Natural killer cell (primary cell): ENCODE measurements around the gene ZMIZ2. TPM values are rescaled to one million over a fixed set of nuclear protein-coding genes. Genes with fewer than 3 reads are reported as not detected.

Experiments used
- ATAC-seq, 3 donors: fragments of 150-1000 bp in 2 of 3; fragments of 200-7000 bp in 1 of 3; cut with Tn5 transposase; 1 replicate in 1 of 3; 2 replicates in 2 of 3; pipeline ENCODE4 v1.10.0; 2021; ENCODE audit warnings: mild to moderate bottlenecking in 2 of 3, moderate library complexity in 2 of 3
- DNase-seq, 2 donors: peaks; one replicate each; pipeline versions ENCODE4 v3.0.0 to v3.0.0-alpha.2; 2013 to 2021; ENCODE audit warnings: mixed read lengths in 1 of 2
- H3K27ac ChIP-seq: one replicate; pipeline ENCODE4 v1.5.1; 2013; ENCODE audit warnings: mild to moderate bottlenecking, low read length
- H3K27me3 ChIP-seq: one replicate; pipeline ENCODE4 v1.6.1; 2013; ENCODE audit warnings: low read length; ENCODE audit not compliant: control insufficient read depth, insufficient read depth
- H3K36me3 ChIP-seq: one replicate; pipeline ENCODE4 v1.6.1; 2013; ENCODE audit warnings: low read length; ENCODE audit not compliant: control insufficient read depth, insufficient read depth
- H3K4me1 ChIP-seq: one replicate; pipeline ENCODE4 v1.6.1; 2013; ENCODE audit warnings: low read length; ENCODE audit not compliant: control insufficient read depth, insufficient read depth
- H3K4me3 ChIP-seq: one replicate; pipeline ENCODE4 v1.5.1; 2013; ENCODE audit warnings: low read length
- H3K9me3 ChIP-seq: one replicate; pipeline ENCODE4 v1.6.1; 2013; ENCODE audit warnings: low read length; ENCODE audit not compliant: control insufficient read depth, insufficient read depth
- H3K27ac Mint-ChIP-seq, 2 donors: one replicate each; pipeline ENCODE4 v1.8.0; 2022; ENCODE audit warnings: mild to moderate bottlenecking in 2 of 2, mixed read lengths in 2 of 2, moderate library complexity in 1 of 2
- H3K27me3 Mint-ChIP-seq, 2 donors: one replicate each; pipeline ENCODE4 v1.8.0; 2022; ENCODE audit warnings: low read depth in 2 of 2, mixed read lengths in 2 of 2
- H3K36me3 Mint-ChIP-seq: one replicate; pipeline ENCODE4 v1.8.0; 2022; ENCODE audit warnings: mixed read lengths
- H3K4me1 Mint-ChIP-seq, 2 donors: one replicate each; pipeline ENCODE4 v1.8.0; 2022; ENCODE audit warnings: mixed read lengths in 2 of 2
- H3K4me3 Mint-ChIP-seq: one replicate; pipeline ENCODE4 v1.8.0; 2022; ENCODE audit warnings: mild to moderate bottlenecking, moderate library complexity, mixed read lengths
- H3K9me3 Mint-ChIP-seq, 2 donors: one replicate each; pipeline ENCODE4 v1.8.0; 2022; ENCODE audit warnings: mixed read lengths in 2 of 2
- CTCF ChIP-seq: fragments of 200-600 bp; IDR thresholded peaks from one replicate; pipeline ENCODE4 v1.8.0; 2022; ENCODE audit warnings: antibody characterized with exemption
- WGBS: methylation state at CpG from one replicate; pipeline ENCODE4 v1.1.7; 2013; ENCODE audit warnings: missing lambda C conversion rate; ENCODE audit not compliant: insufficient coverage; 5-methylcytosine and 5-hydroxymethylcytosine counted together
- intact Hi-C: fragments of 100-400 bp; cut with micrococcal nuclease; formaldehyde crosslinking; loops from one replicate; pipeline ENCODE4 v1.14.2; 2022
- total RNA-seq, 4 donors: library from RNA; stranded (reverse); fragments of 120-200 nt in 1 of 4; gene quantifications; one replicate each; pipeline versions ENCODE4 v1.2.3 to v1.2.4, GENCODE V29; 2013 to 2022

ZMIZ2 gene
- total RNA-seq, 3 donors from 2014 or later (not counting 1 experiment from before 2014, with no cell fraction given) = 152 to 170 (median 167) TPM

- H3K27me3 Mint-ChIP-seq = no peaks in the 10 kb centered on the region
- peak overlapping the region; percentile 64 for H3K27ac ChIP-seq
- H3K9me3 ChIP-seq = no peaks in the 10 kb centered on the region
- H3K4me1 Mint-ChIP-seq = peaks cover 37 to 60% of the 10 kb centered on the region in 2 donors
- H3K4me3 Mint-ChIP-seq = peak overlapping the region; percentile 94
- no peak for TF ChIP-seq CTCF
- no peak for ATAC-seq
- no peaks in the 10 kb centered on the region for H3K27me3 ChIP-seq
- H3K36me3 Mint-ChIP-seq = no peaks in the 10 kb centered on the region
- H3K27ac Mint-ChIP-seq = peak overlapping the region; percentile 85 to 96
- intact Hi-C loops = no loop called here
- DNase-seq = peak in 1 of 2 donors; percentile 32
- peaks cover 49% of the 10 kb centered on the region for H3K4me1 ChIP-seq
- H3K36me3 ChIP-seq = no peaks in the 10 kb centered on the region
- WGBS = 86% methylated on average over 3 of the region's 3 CpGs
- no peaks in the 10 kb centered on the region for H3K9me3 Mint-ChIP-seq
- no peak overlapping the region for H3K4me3 ChIP-seq
Measured at GRCh38 chr7:44750424-44750823, 1.8 kb downstream of the ZMIZ2 start.

GRCh38 chr7:44750921-44751571, 2.4 kb downstream of the ZMIZ2 start:
- Mint-ChIP-seq H3K27me3 (no peaks in the 10 kb centered on the region), H3K36me3 (no peaks in the 10 kb centered on the region), H3K27ac (peak overlapping the region; percentile 85 to 96), H3K4me3 (no peak overlapping the region), H3K9me3 (no peaks in the 10 kb centered on the region), H3K4me1 (peaks cover 37 to 60% of the 10 kb centered on the region in 2 donors)
- Histone ChIP-seq H3K27ac (peak overlapping the region; percentile 64), H3K36me3 (no peaks in the 10 kb centered on the region), H3K4me3 (no peak overlapping the region), H3K9me3 (no peaks in the 10 kb centered on the region), H3K27me3 (no peaks in the 10 kb centered on the region), H3K4me1 (peaks cover 54% of the 10 kb centered on the region)
- no peak for TF ChIP-seq CTCF
- WGBS = 32% methylated on average over 6 of the region's 6 CpGs
- intact Hi-C loops = no loop called here
- peak; percentile 15 to 30 (median 18) for ATAC-seq
- DNase-seq = peak in 1 of 2 donors; percentile 90

- Histone ChIP-seq H3K4me3 (no peak overlapping the region), H3K36me3 (peaks cover 15% of the 10 kb centered on the region), H3K4me1 (peaks cover 58% of the 10 kb centered on the region), H3K9me3 (no peaks in the 10 kb centered on the region), H3K27ac (peak overlapping the region; percentile 9), H3K27me3 (no peaks in the 10 kb centered on the region)
- no peaks in the 10 kb centered on the region for H3K36me3 Mint-ChIP-seq
- WGBS = 100% methylated on average over 1 of the region's 2 CpGs
- H3K4me3 Mint-ChIP-seq = no peak overlapping the region
- H3K27me3 Mint-ChIP-seq = no peaks in the 10 kb centered on the region
- intact Hi-C loops = no loop called here
- ATAC-seq = no peak
- no peak for TF ChIP-seq CTCF
- H3K27ac Mint-ChIP-seq = peak overlapping the region; percentile 55 to 77
- DNase-seq = no peak
- no peaks in the 10 kb centered on the region for H3K9me3 Mint-ChIP-seq
- peaks cover 31 to 55% of the 10 kb centered on the region in 2 donors for H3K4me1 Mint-ChIP-seq
Measured at GRCh38 chr7:44752822-44753221, 4.2 kb downstream of the ZMIZ2 start.
